ENCODE data around the gene C2CD3.

- TF ChIP-seq POLR2AphosphoS5 (IDR thresholded peaks at IDR 0.05; ENCODE audit: low read depth) (no peak), GABPA (IDR thresholded peaks at IDR 0.05; ENCODE audit: low read depth) (no peak)
Observed at GRCh38 chr11:74133436-74133835, 37.4 kb downstream of the C2CD3 start.

Measured in HL-60 (cell line).